Measurements from ENCODE around the gene SUMF1. TPM values are rescaled to one million over a fixed set of nuclear protein-coding genes. Genes with fewer than 3 reads are reported as not detected.

SUMF1 gene
- total RNA-seq, 2 donors from 2014 or later = 18.4 to 18.6 TPM

DNA sequence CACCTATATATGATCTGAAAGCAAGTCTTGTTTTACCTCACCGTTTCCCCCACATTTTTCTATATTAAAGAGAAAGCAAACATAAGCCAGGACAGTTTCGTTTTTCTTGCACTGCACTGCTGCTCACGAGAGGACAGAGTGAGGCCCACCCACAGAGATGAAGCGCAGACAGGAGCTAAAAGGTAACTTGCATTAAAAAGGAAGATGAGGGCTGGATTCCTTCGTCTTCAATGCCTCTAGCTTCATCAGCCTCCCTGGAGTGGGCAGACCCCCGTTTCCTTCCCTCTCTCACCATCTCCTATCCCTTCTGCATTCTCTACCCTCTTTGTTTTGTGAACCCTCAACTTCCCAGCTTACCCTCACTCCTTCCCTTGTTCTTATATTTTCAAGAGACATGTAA is 18.9 kb downstream of the SUMF1 start:
- Histone ChIP-seq H3K9me3 (ENCODE audit: control insufficient read depth, low read length) (no peaks in the 10 kb centered on the region), H3K4me3 (ENCODE audit: low read length) (no peak overlapping the region), H3K9ac (ENCODE audit: extremely low read depth, low read length, poor library complexity, severe bottlenecking) (no peak overlapping the region), H3K4me1 (ENCODE audit: control insufficient read depth, insufficient read depth, low read length) (no peaks in the 10 kb centered on the region), H3K36me3 (ENCODE audit: control insufficient read depth, insufficient read depth, low read length) (peaks cover 12% of the 10 kb centered on the region), H3K27me3 (ENCODE audit: control insufficient read depth, insufficient read depth, low read length, poor library complexity, severe bottlenecking) (no peaks in the 10 kb centered on the region), H3K27ac (ENCODE audit: low read depth, low read length) (no peak overlapping the region)
- DNase-seq = no peak
- Mint-ChIP-seq H3K4me3 (no peak overlapping the region), H3K36me3 (ENCODE audit: low read depth) (peaks cover 13% of the 10 kb centered on the region), H3K4me1 (peaks cover 11% of the 10 kb centered on the region), H3K27ac (no peak overlapping the region), H3K27me3 (ENCODE audit: insufficient read depth) (no peaks in the 10 kb centered on the region), H3K9me3 (no peaks in the 10 kb centered on the region)
- TF ChIP-seq, protein P1, sequence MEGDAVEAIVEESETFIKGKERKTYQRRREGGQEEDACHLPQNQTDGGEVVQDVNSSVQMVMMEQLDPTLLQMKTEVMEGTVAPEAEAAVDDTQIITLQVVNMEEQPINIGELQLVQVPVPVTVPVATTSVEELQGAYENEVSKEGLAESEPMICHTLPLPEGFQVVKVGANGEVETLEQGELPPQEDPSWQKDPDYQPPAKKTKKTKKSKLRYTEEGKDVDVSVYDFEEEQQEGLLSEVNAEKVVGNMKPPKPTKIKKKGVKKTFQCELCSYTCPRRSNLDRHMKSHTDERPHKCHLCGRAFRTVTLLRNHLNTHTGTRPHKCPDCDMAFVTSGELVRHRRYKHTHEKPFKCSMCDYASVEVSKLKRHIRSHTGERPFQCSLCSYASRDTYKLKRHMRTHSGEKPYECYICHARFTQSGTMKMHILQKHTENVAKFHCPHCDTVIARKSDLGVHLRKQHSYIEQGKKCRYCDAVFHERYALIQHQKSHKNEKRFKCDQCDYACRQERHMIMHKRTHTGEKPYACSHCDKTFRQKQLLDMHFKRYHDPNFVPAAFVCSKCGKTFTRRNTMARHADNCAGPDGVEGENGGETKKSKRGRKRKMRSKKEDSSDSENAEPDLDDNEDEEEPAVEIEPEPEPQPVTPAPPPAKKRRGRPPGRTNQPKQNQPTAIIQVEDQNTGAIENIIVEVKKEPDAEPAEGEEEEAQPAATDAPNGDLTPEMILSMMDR (conservative IDR thresholded peaks at IDR 0.05) = no peak
- WGBS, 2 experiments (ENCODE audit: insufficient coverage in 1 of 2, insufficient read length in 1 of 2) = 61 to 75% methylated on average over 4 to 6 of the region's 6 CpGs

GRCh38 chr3:4447295-4447999 is 19.6 kb downstream of the SUMF1 start:
- Histone ChIP-seq H3K4me3 (ENCODE audit: low read length) (no peak overlapping the region), H3K9ac (ENCODE audit: extremely low read depth, low read length, poor library complexity, severe bottlenecking) (no peak overlapping the region), H3K36me3 (ENCODE audit: control insufficient read depth, insufficient read depth, low read length) (peaks cover 12% of the 10 kb centered on the region), H3K27me3 (ENCODE audit: control insufficient read depth, insufficient read depth, low read length, poor library complexity, severe bottlenecking) (no peaks in the 10 kb centered on the region), H3K27ac (ENCODE audit: low read depth, low read length) (no peak overlapping the region), H3K9me3 (ENCODE audit: control insufficient read depth, low read length) (no peaks in the 10 kb centered on the region), H3K4me1 (ENCODE audit: control insufficient read depth, insufficient read depth, low read length) (no peaks in the 10 kb centered on the region)
- DNase-seq = no peak
- Mint-ChIP-seq H3K27ac (no peak overlapping the region), H3K36me3 (ENCODE audit: low read depth) (peaks cover 12% of the 10 kb centered on the region), H3K4me1 (peaks cover 11% of the 10 kb centered on the region), H3K9me3 (no peaks in the 10 kb centered on the region), H3K4me3 (no peak overlapping the region), H3K27me3 (ENCODE audit: insufficient read depth) (no peaks in the 10 kb centered on the region)
- WGBS, 2 experiments (ENCODE audit: insufficient coverage in 1 of 2, insufficient read length in 1 of 2) = 81% methylated on average over 3 of the region's 3 CpGs; no CpG with 5 or more reads in 1 of the 2 experiments
- TF ChIP-seq, protein P1 (conservative IDR thresholded peaks at IDR 0.05) = no peak

- H3K4me1 Mint-ChIP-seq = no peaks in the 10 kb centered on the region
- H3K27me3 Mint-ChIP-seq (ENCODE audit: insufficient read depth) = no peaks in the 10 kb centered on the region
- Histone ChIP-seq H3K4me1 (ENCODE audit: control insufficient read depth, insufficient read depth, low read length) (no peaks in the 10 kb centered on the region), H3K36me3 (ENCODE audit: control insufficient read depth, insufficient read depth, low read length) (peaks cover 12% of the 10 kb centered on the region), H3K4me3 (ENCODE audit: low read length) (no peak overlapping the region), H3K9ac (ENCODE audit: extremely low read depth, low read length, poor library complexity, severe bottlenecking) (no peak overlapping the region), H3K27me3 (ENCODE audit: control insufficient read depth, insufficient read depth, low read length, poor library complexity, severe bottlenecking) (no peaks in the 10 kb centered on the region), H3K9me3 (ENCODE audit: control insufficient read depth, low read length) (no peaks in the 10 kb centered on the region), H3K27ac (ENCODE audit: low read depth, low read length) (no peak overlapping the region)
- H3K27ac Mint-ChIP-seq = no peak overlapping the region
- 91 to 98% methylated on average over 5 to 6 of the region's 6 CpGs for WGBS, 2 experiments (ENCODE audit: insufficient coverage in 1 of 2, insufficient read length in 1 of 2)
- H3K9me3 Mint-ChIP-seq = no peaks in the 10 kb centered on the region
- peaks cover 21% of the 10 kb centered on the region for H3K36me3 Mint-ChIP-seq (ENCODE audit: low read depth)
- no peak overlapping the region for H3K4me3 Mint-ChIP-seq
- TF ChIP-seq, protein P1 (conservative IDR thresholded peaks at IDR 0.05) = no peak
- DNase-seq = no peak
These were observed 26.1 kb downstream of the SUMF1 start for GRCh38 chr3:4440951-4441350.

All from endodermal cell (in vitro differentiated cells).